Measurements from ENCODE around the gene TCP11L2. TPM values are rescaled to one million over a fixed set of nuclear protein-coding genes. Genes with fewer than 3 reads are reported as not detected.
A peak's percentile ranks its signal among the peaks of the same experiment; 100 is the strongest.

The TCP11L2 gene
- total and polyA plus RNA-seq, 2 of the 13 experiments (the other 11 are each of a cell fraction or from before 2014, with no cell fraction given), result 4.6 to 24.1 TPM

DNA sequence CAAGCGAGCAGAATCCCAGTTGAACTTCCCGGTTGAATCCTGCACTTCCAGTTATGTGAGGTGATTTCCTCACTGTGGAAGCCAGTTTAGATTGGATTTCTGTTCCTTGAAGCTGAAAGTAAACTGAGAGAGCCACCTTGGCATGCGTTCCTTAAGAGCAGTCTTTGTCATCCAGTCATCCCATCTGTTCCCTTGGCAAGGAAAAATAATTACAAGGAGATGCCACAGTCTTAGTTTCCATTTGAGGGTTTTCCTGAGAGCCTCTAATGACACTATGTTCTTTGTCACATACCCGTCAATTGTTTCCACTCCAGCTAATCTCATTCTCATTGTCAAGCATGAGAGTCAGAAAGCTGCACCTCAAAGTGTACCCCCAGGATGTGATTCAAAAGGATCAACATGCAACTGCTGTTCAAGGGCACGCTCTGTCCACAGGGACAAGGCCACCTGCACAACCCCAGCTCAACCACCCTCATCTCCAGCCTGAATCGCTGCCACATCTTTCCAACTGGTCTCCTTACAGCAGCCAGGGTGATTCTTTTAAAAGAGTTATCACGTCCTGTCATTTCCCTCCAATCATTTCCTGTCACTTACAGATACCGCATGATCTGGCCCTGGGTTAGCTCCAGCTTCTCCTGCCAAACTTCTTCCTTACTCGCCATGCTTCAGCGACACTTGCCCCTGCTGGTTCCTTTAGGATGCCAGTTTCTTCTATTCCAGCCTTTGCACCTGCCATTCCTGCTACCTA is 18.0 kb upstream of the TCP11L2 start (continued):
- TF ChIP-seq ZNF264 (CRISPR knock-in tag; IDR thresholded peaks at IDR 0.05) (no peak), ZZZ3 (CRISPR knock-in tag; IDR thresholded peaks at IDR 0.05; ENCODE audit: borderline replicate concordance) (no peak), ZSCAN9 (CRISPR knock-in tag; IDR thresholded peaks at IDR 0.05; ENCODE audit: borderline replicate concordance) (peak; percentile 79), ZFP37 (CRISPR knock-in tag; IDR thresholded peaks at IDR 0.05; ENCODE audit: borderline replicate concordance) (peak; percentile 33; the same call in 1 of the 2 replicates), ZNF768 (CRISPR knock-in tag; IDR thresholded peaks at IDR 0.05) (no peak), NFE2L1 (CRISPR knock-in tag; IDR thresholded peaks at IDR 0.05; ENCODE audit: borderline replicate concordance) (no peak), ZNF614 (CRISPR knock-in tag; IDR thresholded peaks at IDR 0.05; ENCODE audit: borderline replicate concordance) (peak; percentile 97), MIXL1 (CRISPR knock-in tag; IDR thresholded peaks at IDR 0.05) (peak; percentile 91), AKAP8 (CRISPR knock-in tag; IDR thresholded peaks at IDR 0.05) (0 out of 2 replicates have a peak, but pooled peaks have one; percentile 45)
- TF ChIP-seq, protein P1, sequence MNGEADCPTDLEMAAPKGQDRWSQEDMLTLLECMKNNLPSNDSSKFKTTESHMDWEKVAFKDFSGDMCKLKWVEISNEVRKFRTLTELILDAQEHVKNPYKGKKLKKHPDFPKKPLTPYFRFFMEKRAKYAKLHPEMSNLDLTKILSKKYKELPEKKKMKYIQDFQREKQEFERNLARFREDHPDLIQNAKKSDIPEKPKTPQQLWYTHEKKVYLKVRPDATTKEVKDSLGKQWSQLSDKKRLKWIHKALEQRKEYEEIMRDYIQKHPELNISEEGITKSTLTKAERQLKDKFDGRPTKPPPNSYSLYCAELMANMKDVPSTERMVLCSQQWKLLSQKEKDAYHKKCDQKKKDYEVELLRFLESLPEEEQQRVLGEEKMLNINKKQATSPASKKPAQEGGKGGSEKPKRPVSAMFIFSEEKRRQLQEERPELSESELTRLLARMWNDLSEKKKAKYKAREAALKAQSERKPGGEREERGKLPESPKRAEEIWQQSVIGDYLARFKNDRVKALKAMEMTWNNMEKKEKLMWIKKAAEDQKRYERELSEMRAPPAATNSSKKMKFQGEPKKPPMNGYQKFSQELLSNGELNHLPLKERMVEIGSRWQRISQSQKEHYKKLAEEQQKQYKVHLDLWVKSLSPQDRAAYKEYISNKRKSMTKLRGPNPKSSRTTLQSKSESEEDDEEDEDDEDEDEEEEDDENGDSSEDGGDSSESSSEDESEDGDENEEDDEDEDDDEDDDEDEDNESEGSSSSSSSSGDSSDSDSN (CRISPR knock-in tag; IDR thresholded peaks at IDR 0.05), result 0 out of 2 replicates have a peak, but pooled peaks have one; percentile 16
- TF ChIP-seq, protein P2, sequence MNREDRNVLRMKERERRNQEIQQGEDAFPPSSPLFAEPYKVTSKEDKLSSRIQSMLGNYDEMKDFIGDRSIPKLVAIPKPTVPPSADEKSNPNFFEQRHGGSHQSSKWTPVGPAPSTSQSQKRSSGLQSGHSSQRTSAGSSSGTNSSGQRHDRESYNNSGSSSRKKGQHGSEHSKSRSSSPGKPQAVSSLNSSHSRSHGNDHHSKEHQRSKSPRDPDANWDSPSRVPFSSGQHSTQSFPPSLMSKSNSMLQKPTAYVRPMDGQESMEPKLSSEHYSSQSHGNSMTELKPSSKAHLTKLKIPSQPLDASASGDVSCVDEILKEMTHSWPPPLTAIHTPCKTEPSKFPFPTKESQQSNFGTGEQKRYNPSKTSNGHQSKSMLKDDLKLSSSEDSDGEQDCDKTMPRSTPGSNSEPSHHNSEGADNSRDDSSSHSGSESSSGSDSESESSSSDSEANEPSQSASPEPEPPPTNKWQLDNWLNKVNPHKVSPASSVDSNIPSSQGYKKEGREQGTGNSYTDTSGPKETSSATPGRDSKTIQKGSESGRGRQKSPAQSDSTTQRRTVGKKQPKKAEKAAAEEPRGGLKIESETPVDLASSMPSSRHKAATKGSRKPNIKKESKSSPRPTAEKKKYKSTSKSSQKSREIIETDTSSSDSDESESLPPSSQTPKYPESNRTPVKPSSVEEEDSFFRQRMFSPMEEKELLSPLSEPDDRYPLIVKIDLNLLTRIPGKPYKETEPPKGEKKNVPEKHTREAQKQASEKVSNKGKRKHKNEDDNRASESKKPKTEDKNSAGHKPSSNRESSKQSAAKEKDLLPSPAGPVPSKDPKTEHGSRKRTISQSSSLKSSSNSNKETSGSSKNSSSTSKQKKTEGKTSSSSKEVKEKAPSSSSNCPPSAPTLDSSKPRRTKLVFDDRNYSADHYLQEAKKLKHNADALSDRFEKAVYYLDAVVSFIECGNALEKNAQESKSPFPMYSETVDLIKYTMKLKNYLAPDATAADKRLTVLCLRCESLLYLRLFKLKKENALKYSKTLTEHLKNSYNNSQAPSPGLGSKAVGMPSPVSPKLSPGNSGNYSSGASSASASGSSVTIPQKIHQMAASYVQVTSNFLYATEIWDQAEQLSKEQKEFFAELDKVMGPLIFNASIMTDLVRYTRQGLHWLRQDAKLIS (CRISPR knock-in tag; IDR thresholded peaks at IDR 0.05), result no peak
- TF ChIP-seq, protein P3, sequence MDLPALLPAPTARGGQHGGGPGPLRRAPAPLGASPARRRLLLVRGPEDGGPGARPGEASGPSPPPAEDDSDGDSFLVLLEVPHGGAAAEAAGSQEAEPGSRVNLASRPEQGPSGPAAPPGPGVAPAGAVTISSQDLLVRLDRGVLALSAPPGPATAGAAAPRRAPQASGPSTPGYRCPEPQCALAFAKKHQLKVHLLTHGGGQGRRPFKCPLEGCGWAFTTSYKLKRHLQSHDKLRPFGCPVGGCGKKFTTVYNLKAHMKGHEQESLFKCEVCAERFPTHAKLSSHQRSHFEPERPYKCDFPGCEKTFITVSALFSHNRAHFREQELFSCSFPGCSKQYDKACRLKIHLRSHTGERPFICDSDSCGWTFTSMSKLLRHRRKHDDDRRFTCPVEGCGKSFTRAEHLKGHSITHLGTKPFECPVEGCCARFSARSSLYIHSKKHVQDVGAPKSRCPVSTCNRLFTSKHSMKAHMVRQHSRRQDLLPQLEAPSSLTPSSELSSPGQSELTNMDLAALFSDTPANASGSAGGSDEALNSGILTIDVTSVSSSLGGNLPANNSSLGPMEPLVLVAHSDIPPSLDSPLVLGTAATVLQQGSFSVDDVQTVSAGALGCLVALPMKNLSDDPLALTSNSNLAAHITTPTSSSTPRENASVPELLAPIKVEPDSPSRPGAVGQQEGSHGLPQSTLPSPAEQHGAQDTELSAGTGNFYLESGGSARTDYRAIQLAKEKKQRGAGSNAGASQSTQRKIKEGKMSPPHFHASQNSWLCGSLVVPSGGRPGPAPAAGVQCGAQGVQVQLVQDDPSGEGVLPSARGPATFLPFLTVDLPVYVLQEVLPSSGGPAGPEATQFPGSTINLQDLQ (CRISPR knock-in tag; IDR thresholded peaks at IDR 0.05), result no peak
